ENCODE results near the gene NSG2.

NSG2 gene

GRCh38 chr5:174155281-174155680, 109.8 kb downstream of the NSG2 start:
- DNase-seq = no peak

- DNase-seq = no peak
Observed at GRCh38 chr5:174155706-174156105, 110.2 kb downstream of the NSG2 start.

GRCh38 chr5:174157048-174157447, 111.5 kb downstream of the NSG2 start:
- DNase-seq = no peak
